IPS DF 4.7 (cell line): Measurements from ENCODE around the gene SLC25A40.
"Not testable (repeated sequence)": the region's sequence is repeated elsewhere in the genome, so short reads cannot be mapped to it uniquely, and the experiment has no call there.

ENCODE experiments used
- DNase-seq: peaks from one replicate; pipeline ENCODE4 v3.0.0-alpha.2; 2013; ENCODE audit warnings: low spot score; ENCODE audit errors: extremely low read depth

Gene SLC25A40, protein sequence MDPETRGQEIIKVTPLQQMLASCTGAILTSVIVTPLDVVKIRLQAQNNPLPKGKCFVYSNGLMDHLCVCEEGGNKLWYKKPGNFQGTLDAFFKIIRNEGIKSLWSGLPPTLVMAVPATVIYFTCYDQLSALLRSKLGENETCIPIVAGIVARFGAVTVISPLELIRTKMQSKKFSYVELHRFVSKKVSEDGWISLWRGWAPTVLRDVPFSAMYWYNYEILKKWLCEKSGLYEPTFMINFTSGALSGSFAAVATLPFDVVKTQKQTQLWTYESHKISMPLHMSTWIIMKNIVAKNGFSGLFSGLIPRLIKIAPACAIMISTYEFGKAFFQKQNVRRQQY

GRCh38 chr7:87876040-87876868 lies at the start of gene SLC25A40, which contains the start of gene DBF4:
Gene SLC25A40 (minus strand): TSS chr7:87876360. CDS start chr7:87858727, 17,633 bp downstream.
Gene DBF4 (plus strand): TSS chr7:87876493. CDS start chr7:87876733, 240 bp downstream.
- peak; percentile 58 for DNase-seq

- not testable (repeated sequence) for DNase-seq
Measured at GRCh38 chr7:87922759-87923395, 46.7 kb upstream of the SLC25A40 start.

GRCh38 chr7:87920578-87920977 lies 44.4 kb upstream of the SLC25A40 start:
- DNase-seq = no peak

DNA sequence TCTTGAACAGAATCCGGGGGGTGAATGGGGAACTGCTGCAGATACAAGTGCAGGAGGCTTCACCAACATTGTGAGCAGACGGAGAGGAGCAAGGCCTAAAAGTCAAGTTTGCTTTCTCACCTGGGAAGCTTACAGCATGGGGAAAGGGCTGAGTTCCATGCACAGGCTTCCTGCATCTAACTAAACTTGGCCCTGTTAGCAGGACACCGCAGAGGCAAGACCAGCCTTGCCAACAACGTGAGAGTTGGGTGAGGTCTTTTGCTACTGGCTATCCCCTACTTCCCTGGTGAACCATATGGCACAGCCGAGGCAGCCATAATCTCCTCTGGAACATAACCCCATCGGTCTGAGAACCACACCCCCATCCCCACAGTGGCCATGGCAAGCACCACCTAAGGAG lies 43.7 kb upstream of the SLC25A40 start:
- no peak for DNase-seq

DNA sequence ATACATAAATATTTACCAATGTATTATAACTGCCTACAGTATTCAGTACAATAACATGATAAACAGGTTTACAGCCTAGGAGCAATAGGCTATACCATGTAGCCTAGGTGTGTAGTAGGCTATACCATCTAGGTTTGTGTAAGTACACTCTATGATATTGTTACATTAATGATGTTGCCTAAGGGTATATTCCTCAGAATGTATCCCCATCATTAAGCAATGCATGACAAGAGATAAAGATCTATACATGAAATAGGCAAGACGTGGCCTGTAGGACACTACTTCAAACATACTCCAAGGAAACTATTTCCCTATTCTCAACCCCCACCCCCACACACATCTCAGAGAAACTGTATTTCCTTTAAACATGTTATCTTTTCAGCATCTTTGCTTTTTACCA lies 42.6 kb upstream of the SLC25A40 start:
- no peak for DNase-seq

GRCh38 chr7:87912121-87912520 lies 36.0 kb upstream of the SLC25A40 start:
- DNase-seq = no peak

DNA sequence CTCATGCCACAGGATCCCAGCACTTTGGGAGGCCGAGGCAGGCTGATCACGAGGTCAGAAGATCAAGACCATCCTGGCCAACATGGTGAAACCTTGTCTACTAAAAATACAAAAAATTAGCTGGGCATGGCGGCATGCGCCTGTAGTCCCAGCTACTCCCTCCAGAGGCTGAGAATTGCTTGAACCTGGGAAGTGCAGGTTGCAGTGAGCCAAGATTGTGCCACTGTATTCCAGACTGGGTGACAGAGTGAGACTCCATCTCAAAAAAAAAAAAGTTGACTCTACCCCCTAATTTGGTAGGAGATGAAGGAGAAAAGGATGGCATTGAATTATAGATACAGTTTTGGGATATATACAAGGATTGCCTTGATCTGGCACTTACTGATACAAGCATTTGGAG lies 32.7 kb upstream of the SLC25A40 start:
- not testable (repeated sequence) for DNase-seq

DNA sequence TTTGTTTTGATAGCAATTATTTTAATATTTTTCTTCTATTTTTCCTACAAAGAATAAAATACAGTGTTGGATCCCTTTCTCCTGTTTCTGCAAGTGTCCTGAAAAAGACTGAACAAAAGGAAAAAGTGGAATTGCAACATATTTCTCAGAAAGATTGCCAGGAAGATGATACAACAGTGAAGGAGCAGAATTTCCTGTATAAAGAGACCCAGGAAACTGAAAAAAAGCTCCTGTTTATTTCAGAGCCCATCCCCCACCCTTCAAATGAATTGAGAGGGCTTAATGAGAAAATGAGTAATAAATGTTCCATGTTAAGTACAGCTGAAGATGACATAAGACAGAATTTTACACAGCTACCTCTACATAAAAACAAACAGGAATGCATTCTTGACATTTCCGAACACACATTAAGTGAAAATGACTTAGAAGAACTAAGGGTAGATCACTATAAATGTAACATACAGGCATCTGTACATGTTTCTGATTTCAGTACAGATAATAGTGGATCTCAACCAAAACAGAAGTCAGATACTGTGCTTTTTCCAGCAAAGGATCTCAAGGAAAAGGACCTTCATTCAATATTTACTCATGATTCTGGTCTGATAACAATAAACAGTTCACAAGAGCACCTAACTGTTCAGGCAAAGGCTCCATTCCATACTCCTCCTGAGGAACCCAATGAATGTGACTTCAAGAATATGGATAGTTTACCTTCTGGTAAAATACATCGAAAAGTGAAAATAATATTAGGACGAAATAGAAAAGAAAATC lies 31.2 kb upstream of the SLC25A40 start:
- not testable (repeated sequence) for DNase-seq

DNA sequence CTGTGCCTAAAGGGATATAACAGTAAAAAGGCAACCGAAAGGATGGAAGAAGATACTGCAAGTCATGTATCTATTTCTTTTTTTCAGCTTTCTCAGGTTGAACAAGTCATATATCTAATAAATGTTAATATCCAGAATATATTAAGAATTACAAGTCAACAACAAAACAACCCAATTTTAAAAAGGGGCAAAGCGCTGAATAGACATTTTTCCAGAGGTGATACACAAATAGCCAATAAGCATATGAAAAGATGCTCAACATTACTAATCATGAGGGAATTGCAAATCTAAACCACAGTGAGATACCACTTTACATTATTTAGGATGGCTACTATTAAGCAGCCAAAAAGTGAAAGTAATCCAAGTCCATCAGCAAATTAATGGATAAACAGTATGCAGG lies 23.1 kb upstream of the SLC25A40 start:
- DNase-seq = no peak

- DNase-seq = no peak
Measured at GRCh38 chr7:87895363-87895762, 19.2 kb upstream of the SLC25A40 start.

- DNase-seq = no peak
Measured at GRCh38 chr7:87886875-87887274, 10.7 kb upstream of the SLC25A40 start.

DNA sequence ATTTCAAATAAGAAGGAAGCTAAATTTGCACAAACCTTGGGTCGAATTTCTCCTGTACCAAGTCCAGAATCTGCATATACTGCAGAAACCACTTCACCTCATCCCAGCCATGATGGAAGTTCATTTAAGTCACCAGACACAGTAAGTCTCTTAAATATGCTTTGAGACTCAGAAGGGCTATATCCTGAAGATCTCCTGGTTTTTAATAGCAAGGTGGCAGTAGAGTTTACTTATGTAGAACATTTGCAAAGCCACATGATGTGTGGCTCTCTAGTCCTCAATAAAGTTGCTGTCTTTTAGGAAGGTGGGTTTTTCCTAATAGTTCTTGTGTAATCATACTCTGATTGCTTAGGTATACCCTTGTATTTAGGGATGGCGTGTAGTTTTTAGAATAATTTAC lies 8.9 kb upstream of the SLC25A40 start:
- DNase-seq = no peak

DNA sequence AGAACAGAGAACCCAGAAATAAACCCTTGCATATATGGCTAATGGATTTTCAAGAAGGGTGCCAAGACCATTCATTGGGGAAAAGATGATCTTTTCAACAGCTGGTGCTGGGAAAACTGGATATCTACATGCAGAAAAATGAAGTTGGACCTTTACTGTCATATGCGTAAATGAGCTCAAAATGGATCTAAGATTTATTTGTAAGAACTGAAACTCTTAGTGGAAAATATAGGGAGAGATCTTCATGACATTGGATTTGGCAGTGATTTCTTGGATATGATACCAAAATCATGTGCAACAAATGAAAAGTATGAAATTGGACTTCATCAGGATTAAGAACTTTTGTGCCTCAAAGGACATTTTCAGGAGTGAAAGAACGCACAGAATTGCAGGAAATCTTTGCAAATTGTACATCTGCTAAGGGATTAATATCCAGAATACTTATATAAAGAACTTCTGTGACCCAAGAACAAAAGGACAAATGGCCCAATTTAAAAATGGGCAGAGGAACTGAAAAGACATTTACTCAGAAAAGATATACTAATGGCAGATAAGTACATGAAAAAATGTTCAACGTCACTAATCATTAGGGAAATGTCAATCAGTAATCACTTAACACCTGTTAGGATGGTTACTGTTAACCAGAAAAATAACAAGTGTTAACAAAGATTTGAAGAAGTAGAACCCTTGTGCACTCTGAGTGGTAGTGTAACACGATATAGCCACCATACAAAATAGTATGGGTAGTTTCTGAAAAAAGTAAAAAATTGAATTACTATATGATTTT lies 6.2 kb upstream of the SLC25A40 start:
- no peak for DNase-seq

DNA sequence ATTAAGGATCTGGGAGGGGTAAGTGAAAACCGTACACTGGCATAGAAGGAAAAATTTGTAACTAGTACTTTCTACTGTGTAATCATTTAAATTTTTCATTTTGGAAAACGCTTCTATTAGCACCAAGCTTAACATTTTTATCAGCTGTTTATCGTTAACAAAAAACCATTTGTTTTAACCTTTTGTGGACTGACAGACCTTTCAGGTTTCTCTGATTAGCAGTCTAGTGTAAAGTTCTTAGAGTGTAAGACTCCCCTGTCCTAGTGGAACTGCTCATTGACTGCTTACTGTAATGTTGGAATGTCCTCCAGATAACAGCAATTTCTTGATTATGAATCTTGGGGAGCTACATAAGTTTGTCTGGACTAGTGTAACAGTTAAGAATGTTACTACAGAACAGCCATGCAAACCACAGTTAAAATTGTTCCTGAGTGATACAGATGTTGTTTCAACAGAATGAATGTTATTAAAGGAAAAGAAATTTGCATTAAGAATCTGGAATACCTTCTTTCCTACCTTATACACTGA lies 2.1 kb upstream of the SLC25A40 start:
- DNase-seq = no peak

DNA sequence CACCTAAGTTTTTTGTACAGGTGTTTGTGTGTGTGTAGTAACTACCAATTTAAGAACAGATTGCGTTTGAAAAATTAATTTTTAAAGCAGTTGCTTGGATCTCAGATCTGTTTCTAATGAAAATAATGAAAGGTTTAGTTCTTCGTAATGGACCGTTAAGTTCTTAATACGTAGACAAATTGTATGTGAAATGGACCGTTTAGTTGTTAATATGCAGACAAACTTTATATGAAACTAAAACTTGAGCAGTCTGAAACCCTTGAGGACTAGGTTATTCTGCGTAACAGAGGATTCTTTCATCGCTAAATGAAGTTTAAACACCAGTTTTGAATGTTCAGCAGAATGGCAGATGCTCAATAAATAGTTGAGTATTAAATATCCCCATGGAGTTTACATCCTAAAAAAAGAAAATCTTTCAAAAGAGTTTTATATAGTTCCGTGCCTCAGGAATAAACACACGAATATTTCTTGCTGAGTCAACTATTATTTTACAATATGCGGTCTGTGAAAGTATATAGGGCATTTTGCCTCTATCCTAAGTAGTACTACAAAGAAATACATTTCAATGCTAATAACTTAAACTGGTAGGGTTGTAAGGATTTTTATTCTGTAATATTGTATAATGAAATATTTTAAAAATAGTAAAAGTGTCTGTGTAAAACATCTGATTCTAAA lies 1.3 kb upstream of the SLC25A40 start:
- no peak for DNase-seq

- no peak for DNase-seq
Measured at GRCh38 chr7:87876869-87877234, 692 bp upstream of the SLC25A40 start.

DNA sequence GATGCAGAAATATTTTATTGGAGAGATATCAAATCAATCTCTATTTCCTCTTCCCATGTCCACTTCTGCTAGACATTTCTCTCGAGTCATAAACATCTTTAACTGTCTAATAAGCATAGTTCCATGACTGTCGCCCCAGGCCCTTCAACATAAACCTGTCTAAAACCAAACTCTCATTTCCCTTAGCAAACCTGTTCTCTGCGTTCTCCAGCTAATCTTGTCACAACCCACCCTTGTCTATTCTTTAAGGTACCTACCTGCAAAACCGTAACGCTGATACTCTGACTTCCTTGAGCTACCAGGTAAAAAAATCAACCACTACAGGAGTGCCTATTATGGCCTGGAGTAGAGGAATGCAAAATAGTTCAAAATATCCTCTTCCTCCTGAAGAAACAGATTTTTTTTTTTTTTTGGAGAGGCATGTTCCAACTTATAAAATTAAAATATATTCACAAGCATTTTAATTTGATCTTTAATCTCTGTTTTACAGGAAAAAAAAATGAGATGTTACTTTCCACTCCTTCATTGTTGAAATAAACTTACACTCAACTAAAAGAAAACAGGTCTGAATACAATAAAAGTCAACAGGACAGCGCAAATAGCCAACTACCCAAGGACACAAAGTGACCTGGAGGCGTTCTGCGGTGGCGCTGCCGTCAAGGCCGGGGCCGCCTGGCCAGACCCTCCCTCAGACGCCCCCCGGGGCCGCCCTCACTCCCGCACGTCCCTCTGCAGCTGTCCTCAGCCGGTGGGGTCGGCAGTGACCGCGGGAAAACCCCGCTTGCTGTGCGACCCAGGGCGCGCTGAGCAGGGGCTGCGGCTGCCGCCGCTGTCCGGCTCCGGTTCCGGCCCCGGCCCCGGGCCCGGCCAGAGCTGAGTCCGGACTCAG lies 765 bp downstream of the SLC25A40 start:
- DNase-seq = no peak

DNA sequence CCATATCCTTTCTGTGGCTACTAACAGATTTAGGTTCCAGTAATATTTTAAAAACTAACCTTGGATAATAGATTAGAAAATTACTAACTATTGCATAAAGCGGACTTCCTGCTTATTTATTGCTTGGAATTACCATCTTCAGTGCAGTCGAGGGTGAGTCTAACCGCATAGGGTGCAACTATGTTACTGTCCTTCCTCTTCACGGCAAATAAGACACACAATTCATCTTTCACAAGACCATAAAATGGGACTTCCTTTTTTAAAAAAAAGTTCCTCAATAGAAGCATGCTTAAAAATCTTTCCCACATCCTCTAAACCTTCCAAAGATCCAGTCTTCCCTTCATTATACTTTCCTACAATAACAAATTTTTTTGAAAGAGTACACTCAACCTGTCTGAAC lies 2.1 kb downstream of the SLC25A40 start:
- no peak for DNase-seq

GRCh38 chr7:87873328-87873727 lies 2.8 kb downstream of the SLC25A40 start:
- DNase-seq = not testable (repeated sequence)
